Measurements from ENCODE around the gene EGFL7.

Gene EGFL7

GRCh38 chr9:136644593-136645351 lies 17.9 kb upstream of the EGFL7 start:
- CTCF ChIA-PET = interaction anchor here (1.3 to 7.5 kb wide), 7 partner anchors 10 to 200 kb away, joined by 3 to 76 read pairs (median 5); no protein-coding TSS in a partner anchor
- peak; percentile 80 for TF ChIP-seq CTCF (IDR thresholded peaks at IDR 0.05; ENCODE audit: control extremely low read depth, extremely low read depth, low read depth, missing control alignments)
- POLR2A ChIA-PET = interaction anchor here (0.5 kb wide), 1 partner anchor 11 kb away, joined by 3 read pairs; no protein-coding TSS in a partner anchor

GRCh38 chr9:136645352-136645902 lies 17.3 kb upstream of the EGFL7 start:
- DNase-seq (ENCODE audit: extremely low spot score) = no peak
- POLR2A ChIA-PET = no interaction called here
- no peak for TF ChIP-seq CTCF (IDR thresholded peaks at IDR 0.05; ENCODE audit: control extremely low read depth, extremely low read depth, low read depth, missing control alignments)
- CTCF ChIA-PET = interaction anchor here (1.5 to 7.5 kb wide), 5 partner anchors 11 to 158 kb away, joined by 5 to 76 read pairs (median 9); no protein-coding TSS in a partner anchor

More at GRCh38 chr9:136644593-136645351, 17.9 kb upstream of the EGFL7 start:
- DNase-seq (ENCODE audit: extremely low spot score) = peak; percentile 87

GRCh38 chr9:136645903-136646754 lies 16.6 kb upstream of the EGFL7 start:
- peak; percentile 11 for TF ChIP-seq CTCF (IDR thresholded peaks at IDR 0.05; ENCODE audit: control extremely low read depth, extremely low read depth, low read depth, missing control alignments)
- no peak for DNase-seq (ENCODE audit: extremely low spot score)
- POLR2A ChIA-PET = no interaction called here
- CTCF ChIA-PET = interaction anchor here (1.0 to 7.5 kb wide), 4 partner anchors 15 to 159 kb away, joined by 3 to 76 read pairs (median 9); no protein-coding TSS in a partner anchor

- ChIA-PET POLR2A (no interaction called here), CTCF (interaction anchor here (1.0 to 7.5 kb wide), 2 partner anchors 119 to 160 kb away, joined by 3 to 76 read pairs; no protein-coding TSS in a partner anchor)
- DNase-seq (ENCODE audit: extremely low spot score) = no peak
- no peak for TF ChIP-seq CTCF (IDR thresholded peaks at IDR 0.05; ENCODE audit: control extremely low read depth, extremely low read depth, low read depth, missing control alignments)
Observed at GRCh38 chr9:136646827-136647711, 15.6 kb upstream of the EGFL7 start.

GRCh38 chr9:136648751-136649150 lies 14.0 kb upstream of the EGFL7 start:
- TF ChIP-seq CTCF (IDR thresholded peaks at IDR 0.05; ENCODE audit: control extremely low read depth, extremely low read depth, low read depth, missing control alignments) = no peak
- CTCF ChIA-PET = interaction anchor here (7.5 kb wide), 1 partner anchor 162 kb away, joined by 76 read pairs; no protein-coding TSS in a partner anchor
- no peak for DNase-seq (ENCODE audit: extremely low spot score)
- POLR2A ChIA-PET = no interaction called here

Data from GM10248 (cell line).